Transverse colon (tissue), 4 donors: ENCODE measurements around the gene TTLL5. TPM values are rescaled to one million over a fixed set of nuclear protein-coding genes. Genes with fewer than 3 reads are reported as not detected.

Experiments
- DNase-seq: peaks from one replicate; pipeline ENCODE4 v3.0.0-alpha.2; 2019
- H3K27ac ChIP-seq, 4 donors: fragments of 200-600 bp; sonication (generic); 2 replicates each; pipeline ENCODE4 v1.5.1; 2016 to 2018; ENCODE audit warnings: inconsistent platforms in 4 of 4
- H3K27me3 ChIP-seq: fragments of 200-600 bp; sonication (generic); 2 replicates; pipeline ENCODE4 v1.5.1; 2017; ENCODE audit warnings: inconsistent platforms
- H3K36me3 ChIP-seq, 4 donors: fragments of 200-600 bp; sonication (generic); 2 replicates each; pipeline ENCODE4 v1.5.1; 2017 to 2019; ENCODE audit warnings: inconsistent platforms in 4 of 4
- H3K4me1 ChIP-seq, 4 donors: fragments of 200-600 bp; sonication (generic); 2 replicates each; pipeline ENCODE4 v1.5.1; 2017 to 2020; ENCODE audit warnings: inconsistent platforms in 4 of 4
- H3K4me3 ChIP-seq, 4 donors: fragments of 200-600 bp; sonication (generic); 1 replicate in 1 of 4; 2 replicates in 3 of 4; pipeline versions ENCODE4 v1.5.1 to v1.6.1; 2017 to 2019; ENCODE audit warnings: inconsistent platforms in 4 of 4
- H3K9me3 ChIP-seq, 2 donors: fragments of 200-600 bp; sonication (generic); 2 replicates each; pipeline ENCODE4 v1.5.1; 2017 to 2019; ENCODE audit warnings: inconsistent platforms in 2 of 2
- CTCF ChIP-seq, 5 experiments: fragments of 200-600 bp in 3 of 5; fragments of 450-650 bp in 2 of 5; sonication (generic) in 3 of 5; IDR thresholded peaks; 1 replicate in 2 of 5; 2 replicates in 3 of 5; pipeline ENCODE4 v1.5.1; 2016 to 2017; ENCODE audit warnings: antibody characterized with exemption in 5 of 5, inconsistent platforms in 3 of 5, mild to moderate bottlenecking in 2 of 5, moderate library complexity in 1 of 5
- EP300 ChIP-seq: sonication (generic); formaldehyde crosslinking; IDR thresholded peaks from one replicate; pipeline ENCODE4 v1.6.1; 2017; ENCODE audit warnings: antibody characterized with exemption, low read depth
- POLR2A ChIP-seq: fragments of 450-650 bp; IDR thresholded peaks from one replicate; pipeline ENCODE4 v1.6.1; 2016; ENCODE audit warnings: antibody characterized with exemption, mild to moderate bottlenecking, moderate library complexity
- POLR2AphosphoS5 ChIP-seq, 3 donors: sonication (generic); formaldehyde crosslinking; IDR thresholded peaks; one replicate each; pipeline ENCODE4 v1.6.1; 2016; ENCODE audit warnings: antibody characterized with exemption in 3 of 3
- WGBS, 2 donors: methylation state at CpG; one replicate each; pipeline ENCODE4 v1.1.5; 2018; ENCODE audit warnings: low coverage in 1 of 2; 5-methylcytosine and 5-hydroxymethylcytosine counted together
- in situ Hi-C, 4 donors: fragments of 200-750 bp; cut with MboI; loops; one replicate each; pipeline versions ENCODE4 v1.15.0 to v1.15.1; 2017; ENCODE audit warnings: low sequenced_read_pairs in 3 of 4, low pct_ligation_motif_present in 1 of 4, low pct_unique_long_range_greater_than_20kb in 1 of 4
- intact Hi-C: fragments of 100-400 bp; cut with DNase I; formaldehyde crosslinking; loops from one replicate; pipeline ENCODE4 v1.15.1; 2023; ENCODE audit warnings: low total_unique reads
- total RNA-seq, 4 donors: library from RNA; depleted of rRNA; stranded (reverse); fragments of >200 nt; gene quantifications; one replicate each; pipeline ENCODE4 v1.1.0, GENCODE V29; 2016

The TTLL5 gene
- total RNA-seq, 4 donors from 2014 or later, result 16.1 to 264 (median 40.8) TPM

- H3K27me3 ChIP-seq, result no peaks in the 10 kb centered on the region
Measured at GRCh38 chr14:75783184-75783583, 122.1 kb downstream of the TTLL5 start.

DNA sequence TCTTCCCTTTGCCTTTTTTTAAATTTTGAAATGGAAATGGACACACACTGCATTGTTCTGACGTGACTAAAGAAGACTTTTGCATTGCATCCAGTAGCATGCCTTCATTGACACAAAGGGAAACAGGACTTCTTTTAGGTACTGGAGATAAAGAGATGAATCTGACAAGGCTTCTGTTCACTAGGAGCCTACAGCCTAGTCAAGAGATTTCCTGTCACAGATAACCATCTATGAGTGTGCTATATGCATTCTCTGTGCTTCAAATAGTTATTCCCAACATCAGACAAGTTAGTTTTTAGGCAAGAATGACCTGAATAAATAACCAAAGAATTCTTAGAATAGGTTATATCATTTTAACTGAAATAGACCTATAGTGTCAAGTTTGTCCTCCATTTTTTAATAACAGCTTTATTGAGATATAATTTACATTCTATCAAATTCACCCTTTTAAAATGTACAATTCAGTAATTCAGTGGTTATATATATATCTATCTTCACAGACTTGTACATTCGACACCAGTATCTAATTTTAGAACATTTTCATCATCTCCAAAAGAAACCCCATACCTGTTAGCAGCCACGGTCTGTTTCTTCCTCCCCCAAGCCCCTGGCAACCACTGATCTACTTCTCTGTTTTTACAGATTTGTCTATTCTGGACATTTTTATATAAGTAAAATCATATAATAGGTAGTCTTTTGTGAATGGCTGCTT lies 122.7 kb downstream of the TTLL5 start:
- TF ChIP-seq CTCF (IDR thresholded peaks at IDR 0.05), result no peak
- Histone ChIP-seq H3K36me3 (peaks cover 0 to 28% (median 9%) of the 10 kb centered on the region in 4 donors), H3K9me3 (peaks cover 0 to 4% of the 10 kb centered on the region in 2 donors), H3K27ac (no peak overlapping the region), H3K4me3 (no peak overlapping the region), H3K4me1 (no peaks in the 10 kb centered on the region), H3K27me3 (no peaks in the 10 kb centered on the region)
- no peak for DNase-seq
- in situ Hi-C loops (loop anchor here in 1 of 4 donors (25.0 kb wide), 1 partner anchor 179 kb away; no protein-coding TSS in a partner anchor), intact Hi-C loops (no loop called here)
- 96 to 98% methylated on average over 3 of the region's 3 CpGs for WGBS, 2 donors

More at GRCh38 chr14:75783184-75783583, 122.1 kb downstream of the TTLL5 start:
- H3K27ac ChIP-seq, result no peak overlapping the region
- in situ Hi-C loops, result loop anchor here in 1 of 4 donors (25.0 kb wide), 1 partner anchor 179 kb away; no protein-coding TSS in a partner anchor
- H3K36me3 ChIP-seq, result peaks cover 0 to 24% (median 9%) of the 10 kb centered on the region in 4 donors
- DNase-seq, result no peak
- peaks cover 0 to 4% of the 10 kb centered on the region in 2 donors for H3K9me3 ChIP-seq
- no peaks in the 10 kb centered on the region for H3K4me1 ChIP-seq
- no peak overlapping the region for H3K4me3 ChIP-seq
- no peak for TF ChIP-seq POLR2A
- no peak for TF ChIP-seq EP300
- no peak for TF ChIP-seq POLR2AphosphoS5 (IDR thresholded peaks at IDR 0.05)
- TF ChIP-seq CTCF (IDR thresholded peaks at IDR 0.05), result no peak
- 97% methylated on average over 5 of the region's 5 CpGs; no CpG with 5 or more reads in 1 of the 2 donors for WGBS, 2 donors
- intact Hi-C loops, result no loop called here

DNA sequence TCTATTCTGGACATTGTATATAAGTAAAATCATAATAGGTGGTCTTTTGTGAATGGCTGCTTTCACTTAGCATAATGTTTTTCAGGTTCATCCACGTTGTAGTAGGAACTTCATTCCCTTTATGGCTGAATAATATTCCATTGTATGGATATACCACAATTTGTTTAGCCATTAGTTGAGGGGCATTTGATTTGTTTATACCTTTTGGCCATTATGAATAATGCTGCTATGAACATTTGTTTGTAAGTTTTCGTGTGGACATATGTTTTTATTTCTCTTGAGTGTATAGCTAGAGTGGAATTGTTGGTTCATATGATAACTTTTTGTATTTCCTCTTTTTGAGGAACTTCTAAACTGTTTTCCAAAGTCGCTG lies 123.3 kb downstream of the TTLL5 start:
- 88 to 98% methylated on average over 3 of the region's 3 CpGs for WGBS, 2 donors
- no peaks in the 10 kb centered on the region for H3K27me3 ChIP-seq

DNA sequence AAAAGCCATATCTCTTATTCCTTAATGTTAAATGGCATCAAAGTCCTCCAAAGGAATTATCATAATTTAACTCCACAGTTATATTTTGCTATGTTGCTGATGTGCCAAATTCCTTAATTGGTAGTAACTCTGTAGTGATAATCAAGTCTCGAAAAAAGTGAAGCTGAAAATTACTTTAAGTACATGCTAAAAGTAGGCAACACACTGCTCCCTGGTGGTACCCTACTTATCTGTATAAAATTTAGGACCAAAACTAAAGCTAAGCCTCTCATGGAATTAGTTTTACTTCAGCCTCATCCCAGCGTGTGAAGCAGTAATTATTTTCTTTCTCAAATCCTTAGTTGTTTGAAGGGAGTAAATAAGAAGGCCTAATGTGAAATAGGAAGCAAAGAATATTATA lies 132.8 kb downstream of the TTLL5 start:
- WGBS, 2 donors, result 56 to 74% methylated on average over 2 of the region's 2 CpGs

More for the DNA sequence above, 123.3 kb downstream of the TTLL5 start:
- intact Hi-C loops (no loop called here), in situ Hi-C loops (loop anchor here in 1 of 4 donors (25.0 kb wide), 1 partner anchor 178 kb away; no protein-coding TSS in a partner anchor)
- no peaks in the 10 kb centered on the region for H3K4me1 ChIP-seq
- H3K9me3 ChIP-seq, result peaks cover 0 to 4% of the 10 kb centered on the region in 2 donors
- H3K36me3 ChIP-seq, result peaks cover 0 to 32% (median 9%) of the 10 kb centered on the region in 4 donors
- no peak for TF ChIP-seq EP300
- TF ChIP-seq POLR2AphosphoS5 (IDR thresholded peaks at IDR 0.05), result no peak
- H3K27ac ChIP-seq, result no peak overlapping the region
- H3K4me3 ChIP-seq, result no peak overlapping the region
- no peak for DNase-seq

More for the DNA sequence above, 132.8 kb downstream of the TTLL5 start:
- H3K9me3 ChIP-seq, result no peaks in the 10 kb centered on the region
- H3K36me3 ChIP-seq, result peaks cover 0 to 12% (median 0%) of the 10 kb centered on the region in 4 donors
- no peaks in the 10 kb centered on the region for H3K4me1 ChIP-seq
- TF ChIP-seq POLR2A, result no peak
- TF ChIP-seq CTCF (IDR thresholded peaks at IDR 0.05), result no peak
- no peak for TF ChIP-seq POLR2AphosphoS5 (IDR thresholded peaks at IDR 0.05)
- TF ChIP-seq EP300, result no peak
- no peak overlapping the region for H3K4me3 ChIP-seq
- intact Hi-C loops, result no loop called here
- DNase-seq, result no peak
- H3K27ac ChIP-seq, result no peak overlapping the region
- in situ Hi-C loops, result loop anchor here in 1 of 4 donors (25.0 kb wide), 1 partner anchor 168 kb away; no protein-coding TSS in a partner anchor
- no peaks in the 10 kb centered on the region for H3K27me3 ChIP-seq
